Smooth muscle cell (in vitro differentiated cells): ENCODE data around the gene FXYD5. TPM values are rescaled to one million over a fixed set of nuclear protein-coding genes. Genes with fewer than 3 reads are reported as not detected.
"Not testable (repeated sequence)": the region's sequence is repeated elsewhere in the genome, so short reads cannot be mapped to it uniquely, and the experiment has no call there.

Experiments
- DNase-seq: peaks from one replicate; lab custom pipeline; 2025; ENCODE audit not compliant: unreplicated experiment; lab: John Stamatoyannopoulos, UW
- H2AFZ ChIP-seq: fragments of 200-600 bp; sonication (generic); 2 replicates; pipeline ENCODE4 v1.6.0; 2016; ENCODE audit warnings: antibody characterized with exemption, low read depth, mild to moderate bottlenecking
- H3F3A ChIP-seq: fragments of 200-600 bp; sonication (generic); 2 replicates; pipeline ENCODE4 v1.6.0; 2017; ENCODE audit warnings: antibody characterized with exemption, low read depth
- H3K27ac ChIP-seq: fragments of 200-600 bp; sonication (generic); 2 replicates; pipeline ENCODE4 v1.5.1; 2016; ENCODE audit warnings: low read depth, mild to moderate bottlenecking
- H3K27me3 ChIP-seq: fragments of 200-600 bp; sonication (generic); 2 replicates; pipeline ENCODE4 v1.6.1; 2016; ENCODE audit warnings: low read depth, mild to moderate bottlenecking
- H3K36me3 ChIP-seq: fragments of 200-600 bp; sonication (generic); 2 replicates; pipeline ENCODE4 v1.5.1; 2016; ENCODE audit warnings: low read depth
- H3K4me1 ChIP-seq: fragments of 200-600 bp; sonication (generic); 2 replicates; pipeline ENCODE4 v1.5.1; 2016; ENCODE audit warnings: low read depth
- H3K4me2 ChIP-seq: fragments of 200-600 bp; sonication (generic); 2 replicates; pipeline ENCODE4 v1.6.0; 2016; ENCODE audit warnings: mild to moderate bottlenecking
- H3K4me3 ChIP-seq: fragments of 200-600 bp; sonication (generic); 2 replicates; pipeline ENCODE4 v1.5.1; 2016; ENCODE audit warnings: mild to moderate bottlenecking
- H3K79me2 ChIP-seq: fragments of 200-600 bp; sonication (generic); 2 replicates; pipeline ENCODE4 v1.6.0; 2016; ENCODE audit warnings: low read depth, mild to moderate bottlenecking
- H3K9ac ChIP-seq: fragments of 200-600 bp; sonication (generic); 2 replicates; pipeline ENCODE4 v1.6.0; 2016; ENCODE audit warnings: low read depth
- H3K9me3 ChIP-seq: fragments of 200-600 bp; sonication (generic); replicated peaks from 2 replicates; pipeline ENCODE4 v1.5.1; 2016; ENCODE audit warnings: low read depth
- H4K20me1 ChIP-seq: fragments of 200-600 bp; sonication (generic); 2 replicates; pipeline ENCODE4 v1.6.0; 2016; ENCODE audit warnings: low read depth
- WGBS: methylation state at CpG from one replicate; pipeline ENCODE4 v1.1.7; 2016; ENCODE audit warnings: low lambda C conversion rate; 5-methylcytosine and 5-hydroxymethylcytosine counted together
- polyA plus RNA-seq: library from polyadenylated mRNA; unstranded; fragments of >200 nt; fragmentation: Nextera tagmentation; extraction: Ambion mirVana; gene quantifications from 2 replicates; pipeline ENCODE4 v1.2.1, GENCODE V29; 2016
- total RNA-seq: library from RNA; depleted of rRNA; stranded (reverse); fragments of >200 nt; gene quantifications from 2 replicates; pipeline ENCODE4 v1.2.3, GENCODE V29; 2014
- TF ChIP-seq, protein P1 (sequence below): fragments of 200-600 bp; sonication (generic); IDR thresholded peaks from 2 replicates; pipeline ENCODE4 v1.5.1; 2017; ENCODE audit warnings: borderline replicate concordance, mild to moderate bottlenecking, antibody characterized with exemption; ENCODE audit not compliant: insufficient read depth, poor library complexity, severe bottlenecking

FXYD5 gene
- total and polyA plus RNA-seq, 2 experiments from 2014 or later = 133 to 205 TPM

DNA sequence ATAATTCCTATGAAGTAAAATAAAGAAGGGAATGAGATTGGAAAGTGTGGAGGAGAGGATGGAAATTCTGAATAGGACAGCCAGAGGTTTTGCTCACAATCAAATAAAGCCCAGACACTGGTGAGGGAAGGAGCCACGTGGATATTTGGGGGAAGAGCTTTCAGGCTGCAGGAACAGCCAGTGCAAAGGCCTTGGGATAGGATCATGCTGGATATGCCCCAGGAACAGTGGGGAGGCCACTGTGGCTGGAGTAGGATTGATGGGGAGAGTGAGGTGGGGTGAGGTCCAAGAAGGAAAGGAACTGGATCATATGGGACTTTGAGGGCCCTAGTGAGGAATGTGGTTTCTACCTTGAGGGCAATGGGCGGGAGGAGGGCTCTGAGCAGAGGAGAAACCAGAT lies 4.1 kb upstream of the FXYD5 start:
- H2AFZ ChIP-seq = no peak overlapping the region
- no peak overlapping the region for H3K27ac ChIP-seq
- no peak overlapping the region for H3K4me2 ChIP-seq
- H3K27me3 ChIP-seq = no peaks in the 10 kb centered on the region
- DNase-seq = no peak
- H3K9ac ChIP-seq = no peak overlapping the region
- no peaks in the 10 kb centered on the region for H3K36me3 ChIP-seq
- no peaks in the 10 kb centered on the region for H3F3A ChIP-seq
- H3K4me1 ChIP-seq = peaks cover 4% of the 10 kb centered on the region
- TF ChIP-seq, protein P1, sequence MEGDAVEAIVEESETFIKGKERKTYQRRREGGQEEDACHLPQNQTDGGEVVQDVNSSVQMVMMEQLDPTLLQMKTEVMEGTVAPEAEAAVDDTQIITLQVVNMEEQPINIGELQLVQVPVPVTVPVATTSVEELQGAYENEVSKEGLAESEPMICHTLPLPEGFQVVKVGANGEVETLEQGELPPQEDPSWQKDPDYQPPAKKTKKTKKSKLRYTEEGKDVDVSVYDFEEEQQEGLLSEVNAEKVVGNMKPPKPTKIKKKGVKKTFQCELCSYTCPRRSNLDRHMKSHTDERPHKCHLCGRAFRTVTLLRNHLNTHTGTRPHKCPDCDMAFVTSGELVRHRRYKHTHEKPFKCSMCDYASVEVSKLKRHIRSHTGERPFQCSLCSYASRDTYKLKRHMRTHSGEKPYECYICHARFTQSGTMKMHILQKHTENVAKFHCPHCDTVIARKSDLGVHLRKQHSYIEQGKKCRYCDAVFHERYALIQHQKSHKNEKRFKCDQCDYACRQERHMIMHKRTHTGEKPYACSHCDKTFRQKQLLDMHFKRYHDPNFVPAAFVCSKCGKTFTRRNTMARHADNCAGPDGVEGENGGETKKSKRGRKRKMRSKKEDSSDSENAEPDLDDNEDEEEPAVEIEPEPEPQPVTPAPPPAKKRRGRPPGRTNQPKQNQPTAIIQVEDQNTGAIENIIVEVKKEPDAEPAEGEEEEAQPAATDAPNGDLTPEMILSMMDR = no peak
- H4K20me1 ChIP-seq = no peaks in the 10 kb centered on the region
- H3K4me3 ChIP-seq = no peak overlapping the region
- 74% methylated on average over 2 of the region's 2 CpGs for WGBS
- H3K79me2 ChIP-seq = no peaks in the 10 kb centered on the region
- no peaks in the 10 kb centered on the region for H3K9me3 ChIP-seq

DNA sequence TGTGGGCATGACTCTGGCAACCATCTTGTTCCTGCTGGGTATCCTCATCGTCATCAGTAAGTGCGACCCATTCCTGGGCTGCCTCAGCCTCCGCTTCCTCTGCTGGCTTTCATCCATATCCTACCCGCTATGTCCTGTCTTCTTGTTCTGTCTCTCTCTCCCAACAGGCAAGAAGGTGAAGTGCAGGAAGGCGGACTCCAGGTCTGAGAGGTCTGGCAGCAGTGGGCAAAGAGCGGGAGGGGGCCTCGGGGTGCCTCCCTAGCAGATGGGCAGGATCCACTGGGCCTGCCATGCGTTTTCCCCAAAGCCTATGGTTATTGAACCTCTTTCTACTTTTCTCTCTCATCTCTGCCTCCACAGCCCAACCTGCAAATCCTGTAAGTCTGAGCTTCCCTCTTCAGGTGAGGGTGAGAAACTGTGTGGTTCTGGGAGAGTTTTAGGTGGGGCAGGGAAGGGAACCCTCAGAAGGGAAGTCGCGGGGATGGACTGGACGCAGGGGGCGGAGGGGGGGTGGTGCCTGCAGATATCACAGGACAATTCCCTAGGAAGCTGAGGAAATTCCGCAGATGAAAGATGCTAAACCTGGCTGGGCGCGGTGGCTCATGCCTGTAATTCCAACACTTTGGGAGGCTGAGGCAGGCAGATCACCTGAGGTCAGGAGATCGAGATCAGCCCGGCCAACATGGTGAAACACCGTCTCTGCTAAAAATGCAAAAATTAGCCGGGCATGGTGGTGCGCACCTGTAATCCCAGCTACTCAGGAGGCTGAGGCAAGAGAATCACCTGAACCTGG lies 3.1 kb upstream of the FXYD5 start:
- Histone ChIP-seq H3K36me3 (no peaks in the 10 kb centered on the region), H3K79me2 (no peaks in the 10 kb centered on the region), H3K27ac (no peak overlapping the region), H3K4me3 (no peak overlapping the region), H3K4me1 (peaks cover 5% of the 10 kb centered on the region), H3K9me3 (no peaks in the 10 kb centered on the region), H3K9ac (no peak overlapping the region), H4K20me1 (no peaks in the 10 kb centered on the region), H2AFZ (no peak overlapping the region), H3K27me3 (no peaks in the 10 kb centered on the region), H3F3A (no peaks in the 10 kb centered on the region), H3K4me2 (no peak overlapping the region)
- 87% methylated on average over 18 of the region's 20 CpGs for WGBS
- TF ChIP-seq, protein P1 = no peak
- DNase-seq = no peak

DNA sequence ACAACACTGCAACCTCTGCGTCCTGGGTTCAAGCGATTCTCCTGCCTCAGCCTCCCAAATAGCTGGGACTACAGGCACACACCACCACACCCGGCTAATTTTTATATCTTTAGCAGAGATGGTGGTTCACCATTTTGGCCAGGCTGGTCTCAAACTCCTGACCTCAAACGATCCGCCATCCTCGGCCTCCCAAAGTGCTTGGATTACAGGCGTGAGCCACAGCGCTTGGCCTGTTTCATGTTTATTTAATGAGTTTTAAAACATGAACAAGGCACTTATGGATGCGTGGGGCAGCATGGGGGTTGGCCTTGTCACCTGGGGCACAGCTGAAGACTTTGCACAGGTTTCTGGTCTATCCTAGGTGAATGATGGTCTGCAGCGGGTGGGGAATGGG lies 1.4 kb upstream of the FXYD5 start:
- H3K4me3 ChIP-seq = not testable (repeated sequence)

DNA sequence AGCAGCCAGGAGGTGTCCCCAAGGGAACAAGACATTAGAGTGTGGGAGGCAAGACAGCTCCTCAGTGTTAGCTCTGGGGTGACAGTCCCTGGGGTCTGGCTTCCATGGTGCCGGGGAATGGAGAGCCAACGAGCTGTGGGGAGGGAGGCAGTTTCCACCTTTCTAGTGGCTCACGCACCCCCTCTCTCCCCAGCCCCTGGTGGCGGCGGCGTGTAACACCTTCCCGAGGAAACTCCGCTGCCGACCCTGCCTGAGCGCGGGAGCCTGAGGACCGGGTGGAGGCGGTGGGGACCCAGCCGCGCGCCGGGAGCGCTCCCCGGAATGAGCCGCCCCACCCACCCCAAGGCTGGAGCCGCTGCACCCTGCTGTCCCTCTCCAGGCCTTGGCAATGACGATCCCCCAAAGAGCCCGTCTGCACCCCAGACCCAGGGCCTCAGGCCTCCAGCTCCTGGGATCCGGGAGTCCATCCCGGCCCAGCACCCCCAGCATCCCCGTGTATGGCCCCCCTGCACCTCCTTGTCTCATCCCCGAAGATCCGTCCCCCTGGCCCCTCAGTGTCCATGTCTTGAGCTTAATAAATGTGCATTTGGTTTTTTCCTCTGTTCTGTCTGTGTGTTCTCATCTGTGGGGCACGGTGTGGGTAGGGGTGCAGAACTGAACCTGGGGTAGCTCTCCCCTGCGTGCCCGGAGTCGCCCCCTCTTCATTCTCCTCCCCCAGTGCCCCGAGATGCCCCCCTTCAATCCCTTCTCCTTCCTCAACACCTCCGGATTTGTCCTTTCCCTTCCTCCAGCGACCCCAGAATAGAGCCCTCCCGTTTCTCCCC lies 622 bp upstream of the FXYD5 start:
- H3K27me3 ChIP-seq = no peaks in the 10 kb centered on the region
- H3F3A ChIP-seq = no peaks in the 10 kb centered on the region
- H3K9ac ChIP-seq = peak overlapping the region; percentile 86
- H2AFZ ChIP-seq = peak overlapping the region; percentile 91
- peak overlapping the region; percentile 75 for H3K4me3 ChIP-seq
- H3K36me3 ChIP-seq = no peaks in the 10 kb centered on the region
- no peaks in the 10 kb centered on the region for H3K9me3 ChIP-seq
- WGBS = 3% methylated on average over 11 of the region's 36 CpGs
- no peaks in the 10 kb centered on the region for H4K20me1 ChIP-seq
- peak overlapping the region; percentile 97 for H3K4me2 ChIP-seq
- no peaks in the 10 kb centered on the region for H3K79me2 ChIP-seq
- TF ChIP-seq, protein P1 = peak; percentile 58
- peak; percentile 20 for DNase-seq
- H3K27ac ChIP-seq = no peak overlapping the region
- H3K4me1 ChIP-seq = peaks cover 5% of the 10 kb centered on the region

More for the DNA sequence above, 1.4 kb upstream of the FXYD5 start:
- not testable (repeated sequence) for H3K4me1 ChIP-seq, H3K27me3 ChIP-seq, H3K9me3 ChIP-seq, DNase-seq, H3K36me3 ChIP-seq, H3F3A ChIP-seq, H3K27ac ChIP-seq, H3K4me2 ChIP-seq, H3K79me2 ChIP-seq, H4K20me1 ChIP-seq, H2AFZ ChIP-seq, H3K9ac ChIP-seq
- WGBS = 83% methylated on average over 10 of the region's 10 CpGs
